ENCODE data around the gene UBTF. TPM values are rescaled to one million over a fixed set of nuclear protein-coding genes. Genes with fewer than 3 reads are reported as not detected.

Gene UBTF
- total and polyA plus RNA-seq, 2 of the 4 experiments (the other 2 are of a cell fraction), result 29.7 to 42.1 TPM

DNA sequence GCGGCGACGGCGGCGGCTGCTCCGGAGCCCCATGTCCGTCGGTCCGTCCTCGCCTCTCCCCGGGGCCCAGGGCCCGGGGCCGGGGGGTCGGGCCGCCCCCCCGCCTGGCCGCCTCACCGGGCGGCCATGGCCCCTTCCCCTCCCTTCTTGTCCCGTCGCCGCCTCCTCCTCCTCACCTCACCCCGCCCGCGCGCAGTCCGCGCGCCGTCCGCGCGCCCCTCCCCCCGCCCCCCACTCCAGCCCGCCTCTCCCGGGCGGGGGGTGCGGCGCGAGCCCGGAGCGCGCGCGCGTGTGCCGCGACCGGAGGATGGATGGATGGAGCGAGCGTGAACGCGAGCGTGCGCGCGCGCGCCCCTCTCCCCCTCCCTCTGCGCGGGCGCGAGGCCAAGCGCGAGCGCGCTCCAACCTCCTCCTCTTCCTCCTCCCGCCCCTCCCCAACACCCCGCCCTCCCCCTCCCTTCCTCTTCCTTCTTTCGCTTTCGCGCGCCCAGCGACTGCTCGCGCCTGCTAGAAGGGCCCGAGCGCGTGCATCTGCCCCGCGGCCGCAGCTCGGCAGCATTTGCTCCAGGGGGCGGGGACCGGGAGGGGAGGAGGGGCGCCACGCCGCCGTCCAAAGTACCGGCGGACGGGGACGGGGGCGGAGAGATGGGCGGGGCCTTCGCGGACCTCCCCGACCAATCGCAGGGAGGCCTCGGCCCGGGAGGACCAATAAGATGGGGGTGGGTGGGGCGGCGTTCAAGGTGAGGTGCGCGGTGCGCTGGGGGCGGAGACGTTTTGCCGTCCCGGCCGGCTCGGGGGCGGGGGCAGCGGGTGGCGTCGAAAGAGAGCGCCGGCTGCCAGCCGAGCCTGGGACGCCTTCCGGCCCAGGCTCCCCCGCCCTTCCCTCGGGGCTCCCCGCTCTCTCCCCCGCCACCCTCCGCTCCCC is 19.7 kb downstream of the UBTF start, which contains the start of gene ATXN7L3 (continued):
- TF ChIP-seq, protein P1, sequence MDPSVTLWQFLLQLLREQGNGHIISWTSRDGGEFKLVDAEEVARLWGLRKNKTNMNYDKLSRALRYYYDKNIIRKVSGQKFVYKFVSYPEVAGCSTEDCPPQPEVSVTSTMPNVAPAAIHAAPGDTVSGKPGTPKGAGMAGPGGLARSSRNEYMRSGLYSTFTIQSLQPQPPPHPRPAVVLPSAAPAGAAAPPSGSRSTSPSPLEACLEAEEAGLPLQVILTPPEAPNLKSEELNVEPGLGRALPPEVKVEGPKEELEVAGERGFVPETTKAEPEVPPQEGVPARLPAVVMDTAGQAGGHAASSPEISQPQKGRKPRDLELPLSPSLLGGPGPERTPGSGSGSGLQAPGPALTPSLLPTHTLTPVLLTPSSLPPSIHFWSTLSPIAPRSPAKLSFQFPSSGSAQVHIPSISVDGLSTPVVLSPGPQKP (IDR thresholded peaks at IDR 0.05; ENCODE audit: borderline replicate concordance, low read depth, low read length), result no peak
- no peak for TF ChIP-seq SMC3 (IDR thresholded peaks at IDR 0.05; ENCODE audit: low read depth, low read length)

Data from IMR-90 (cell line).